Measurements from ENCODE around the gene PSTPIP1. TPM values are rescaled to one million over a fixed set of nuclear protein-coding genes. Genes with fewer than 3 reads are reported as not detected.

PSTPIP1 gene
- 9.6 to 11.2 TPM (median 10.0 TPM) in 3 replicates for polyA plus RNA-seq
- polyA plus RNA-seq (2011; ENCODE audit: low read depth), result 2.0 TPM
- polyA plus RNA-seq (2011; cell fraction: cytosol; rRNA removed), result 4.7 and 9.5 TPM in 2 replicates
- polyA plus RNA-seq (2011; cell fraction: nucleus; rRNA removed), result 25.7 and 27.3 TPM in 2 replicates
- polyA plus RNA-seq (2012; ENCODE audit: low replicate concordance), result 1.2 and 15.6 TPM in 2 replicates
- 6.3 to 22.0 TPM (median 10.0 TPM) in 3 replicates for polyA minus RNA-seq
- 13.6 TPM for polyA minus RNA-seq (2011; cell fraction: cytosol; rRNA and poly(A)+ RNA removed)
- polyA minus RNA-seq (2011; cell fraction: nucleus; rRNA and poly(A)+ RNA removed), result 9.9 and 10.3 TPM in 2 replicates

- Histone ChIP-seq H3K27ac (ENCODE audit: control insufficient read depth, insufficient read depth, low read length) (peak within 1 kb of the TSS; percentile 52), H3K4me2 (ENCODE audit: control insufficient read depth, extremely low read depth, insufficient read depth, low read depth, low read length) (peak within 1 kb of the TSS; percentile 77)
Measured at GRCh38 chr15:76994971-76995945, at the start of gene PSTPIP1. Gene PSTPIP1, plus strand, starts transcription at chr15:76995126. Its CDS starts 448 bp downstream, at chr15:76995574.

GRCh38 chr15:76945494-76946093 is 49.3 kb upstream of the PSTPIP1 start:
- Histone ChIP-seq H3K4me2 (ENCODE audit: control insufficient read depth, extremely low read depth, insufficient read depth, low read depth, low read length) (no peak overlapping the region), H3K9me1 (ENCODE audit: control insufficient read depth, extremely low read depth, insufficient read depth, low read length) (no peaks in the 10 kb centered on the region), H3K9me3 (ENCODE audit: control insufficient read depth, low read depth, low read length) (no peaks in the 10 kb centered on the region), H3K4me1 (ENCODE audit: control insufficient read depth, extremely low read depth, insufficient read depth, low read length) (no peaks in the 10 kb centered on the region), H3K4me3 (ENCODE audit: control insufficient read depth in 2 of 3, extremely low read depth in 1 of 3, insufficient read depth in 2 of 3, low read depth in 1 of 3, low read length in 3 of 3) (no peak overlapping the region), H4K20me1 (ENCODE audit: control insufficient read depth, extremely low read depth, insufficient read depth, low read length) (no peaks in the 10 kb centered on the region), H3K9ac (ENCODE audit: control insufficient read depth, extremely low read depth, insufficient read depth, low read length) (no peak overlapping the region), H3K36me3 (ENCODE audit: control insufficient read depth in 2 of 2, extremely low read depth in 1 of 2, insufficient read depth in 2 of 2, low read length in 2 of 2) (peaks cover 4 to 13% of the 10 kb centered on the region in 2 experiments), H2AFZ (ENCODE audit: control insufficient read depth, low read length) (no peak overlapping the region), H3K79me2 (ENCODE audit: control insufficient read depth, insufficient read depth, low read length) (no peaks in the 10 kb centered on the region), H3K27ac (ENCODE audit: control insufficient read depth, insufficient read depth, low read length) (no peak overlapping the region), H3K27me3 (ENCODE audit: control insufficient read depth, extremely low read depth, insufficient read depth, low read length) (no peaks in the 10 kb centered on the region)
- dilution Hi-C loops (cut with MboI; ENCODE audit: extremely low pct_ligation_motif_present, low sequenced_read_pairs), result no loop called here
- no peak for FAIRE-seq
- TF ChIP-seq CTCF (optimal IDR thresholded peaks at IDR 0.05 in 1 of 3, IDR thresholded peaks at IDR 0.05 in 1 of 3, conservative IDR thresholded peaks at IDR 0.05 in 1 of 3; ENCODE audit: extremely low read depth in 1 of 3, insufficient read depth in 2 of 3, low read length in 3 of 3), result no peak
- TF ChIP-seq EZH2 (IDR thresholded peaks at IDR 0.05; ENCODE audit: low read length), result no peak
- DNase-seq (ENCODE audit: low read depth, low spot score), result no peak

More at GRCh38 chr15:76994971-76995945, at the start of gene PSTPIP1:
- Histone ChIP-seq H3K79me2 (ENCODE audit: control insufficient read depth, insufficient read depth, low read length) (peaks cover 14% of the 10 kb centered on the region), H3K9me3 (ENCODE audit: control insufficient read depth, low read depth, low read length) (no peaks in the 10 kb centered on the region), H3K36me3 (ENCODE audit: control insufficient read depth in 2 of 2, extremely low read depth in 1 of 2, insufficient read depth in 2 of 2, low read length in 2 of 2) (peaks cover 0 to 1% of the 10 kb centered on the region in 2 experiments), H2AFZ (ENCODE audit: control insufficient read depth, low read length) (peak within 1 kb of the TSS; percentile 90), H3K4me3 (ENCODE audit: control insufficient read depth in 2 of 3, extremely low read depth in 1 of 3, insufficient read depth in 2 of 3, low read depth in 1 of 3, low read length in 3 of 3) (peak within 1 kb of the TSS; percentile 32 to 69 (median 55)), H4K20me1 (ENCODE audit: control insufficient read depth, extremely low read depth, insufficient read depth, low read length) (no peaks in the 10 kb centered on the region), H3K27me3 (ENCODE audit: control insufficient read depth, extremely low read depth, insufficient read depth, low read length) (no peaks in the 10 kb centered on the region), H3K4me1 (ENCODE audit: control insufficient read depth, extremely low read depth, insufficient read depth, low read length) (peaks cover 44% of the 10 kb centered on the region), H3K9ac (ENCODE audit: control insufficient read depth, extremely low read depth, insufficient read depth, low read length) (peak within 1 kb of the TSS; percentile 65), H3K9me1 (ENCODE audit: control insufficient read depth, extremely low read depth, insufficient read depth, low read length) (no peaks in the 10 kb centered on the region)
- TF ChIP-seq CTCF (optimal IDR thresholded peaks at IDR 0.05 in 1 of 3, IDR thresholded peaks at IDR 0.05 in 1 of 3, conservative IDR thresholded peaks at IDR 0.05 in 1 of 3; ENCODE audit: extremely low read depth in 1 of 3, insufficient read depth in 2 of 3, low read length in 3 of 3) (no peak), EZH2 (IDR thresholded peaks at IDR 0.05; ENCODE audit: low read length) (no peak)
- DNase-seq (ENCODE audit: low read depth, low spot score), result peak; percentile 15
- dilution Hi-C loops (cut with MboI; ENCODE audit: extremely low pct_ligation_motif_present, low sequenced_read_pairs), result no loop called here
- peak; percentile 34 for FAIRE-seq
